Hepatocyte (in vitro differentiated cells): Measurements from ENCODE around the gene PCCA. TPM values are rescaled to one million over a fixed set of nuclear protein-coding genes. Genes with fewer than 3 reads are reported as not detected.

ENCODE experiments used
- DNase-seq: peaks from one replicate; pipeline ENCODE4 v3.0.0-alpha.2; 2016; ENCODE audit warnings: low spot score
- H2AFZ ChIP-seq: fragments of 200-600 bp; sonication (generic); 2 replicates; pipeline ENCODE4 v1.6.0; 2016; ENCODE audit warnings: antibody characterized with exemption, mild to moderate bottlenecking
- H3K27ac ChIP-seq: fragments of 200-600 bp; sonication (generic); 2 replicates; pipeline ENCODE4 v1.5.1; 2016; ENCODE audit warnings: mild to moderate bottlenecking
- H3K27me3 ChIP-seq: fragments of 200-600 bp; sonication (generic); 2 replicates; pipeline ENCODE4 v1.6.1; 2016
- H3K36me3 ChIP-seq: fragments of 200-600 bp; sonication (generic); replicated peaks from 2 replicates; pipeline ENCODE4 v1.5.1; 2016; ENCODE audit warnings: low read depth; ENCODE audit not compliant: insufficient read depth
- H3K4me1 ChIP-seq: fragments of 200-600 bp; sonication (generic); 2 replicates; pipeline ENCODE4 v1.5.1; 2016; ENCODE audit warnings: mild to moderate bottlenecking, moderate library complexity; ENCODE audit not compliant: insufficient read depth
- H3K4me2 ChIP-seq: fragments of 200-600 bp; sonication (generic); 2 replicates; pipeline ENCODE4 v1.6.0; 2016
- H3K4me3 ChIP-seq: fragments of 200-600 bp; sonication (generic); 2 replicates; pipeline ENCODE4 v1.5.1; 2016; ENCODE audit warnings: mild to moderate bottlenecking
- H3K79me2 ChIP-seq: fragments of 200-600 bp; sonication (generic); 2 replicates; pipeline ENCODE4 v1.6.0; 2017; ENCODE audit warnings: mild to moderate bottlenecking
- H3K9me2 ChIP-seq: fragments of 200-600 bp; sonication (generic); replicated peaks from 2 replicates; pipeline ENCODE4 v1.6.0; 2017; ENCODE audit warnings: mild to moderate bottlenecking; ENCODE audit not compliant: insufficient read depth
- H3K9me3 ChIP-seq: fragments of 200-600 bp; sonication (generic); 2 replicates; pipeline ENCODE4 v1.5.1; 2016; ENCODE audit warnings: low read depth, mild to moderate bottlenecking
- H4K20me1 ChIP-seq: fragments of 200-600 bp; sonication (generic); 2 replicates; pipeline ENCODE4 v1.6.0; 2016; ENCODE audit warnings: mild to moderate bottlenecking; ENCODE audit not compliant: insufficient read depth, poor library complexity, severe bottlenecking
- CTCF ChIP-seq: fragments of 200-600 bp; sonication (generic); IDR thresholded peaks from 2 replicates; pipeline ENCODE4 v1.5.1; 2016; ENCODE audit warnings: antibody characterized with exemption, mild to moderate bottlenecking; ENCODE audit not compliant: poor library complexity
- EZH2 ChIP-seq: fragments of 200-600 bp; sonication (generic); IDR thresholded peaks from 2 replicates; pipeline ENCODE4 v1.6.1; 2016; ENCODE audit warnings: antibody characterized with exemption, mild to moderate bottlenecking, borderline replicate concordance
- EZH2phosphoT487 ChIP-seq: fragments of 200-600 bp; sonication (generic); IDR thresholded peaks from one replicate; pipeline ENCODE4 v1.6.1; 2018; ENCODE audit warnings: antibody characterized with exemption, mild to moderate bottlenecking, low read depth, moderate library complexity; ENCODE audit not compliant: unreplicated experiment, severe bottlenecking
- WGBS: methylation state at CpG from one replicate; pipeline ENCODE4 v1.1.6; 2016; ENCODE audit warnings: low lambda C conversion rate; ENCODE audit errors: missing lambda C conversion rate; 5-methylcytosine and 5-hydroxymethylcytosine counted together
- polyA plus RNA-seq: library from polyadenylated mRNA; unstranded; fragments of >200 nt; fragmentation: Nextera tagmentation; extraction: Ambion mirVana; gene quantifications from 2 replicates; pipeline ENCODE4 v1.2.1, GENCODE V29; 2016
- total RNA-seq: library from RNA; depleted of rRNA; stranded (reverse); fragments of >200 nt; gene quantifications from 2 replicates; pipeline ENCODE4 v1.2.3, GENCODE V29; 2014

The PCCA gene
- total and polyA plus RNA-seq, 2 experiments from 2014 or later = 23.6 to 28.2 TPM

- DNase-seq = no peak
- no peak overlapping the region for H3K4me3 ChIP-seq
- no peak for TF ChIP-seq EZH2
- TF ChIP-seq EZH2phosphoT487 = no peak
- no peak for TF ChIP-seq CTCF
- no peaks in the 10 kb centered on the region for H3K36me3 ChIP-seq
- WGBS = 96% methylated on average over 14 of the region's 14 CpGs
- H3K4me1 ChIP-seq = peaks cover under 1% of the 10 kb centered on the region
- no peaks in the 10 kb centered on the region for H4K20me1 ChIP-seq
- H3K79me2 ChIP-seq = no peaks in the 10 kb centered on the region
- no peaks in the 10 kb centered on the region for H3K9me2 ChIP-seq
- no peaks in the 10 kb centered on the region for H3K27me3 ChIP-seq
- H3K27ac ChIP-seq = no peak overlapping the region
- H3K4me2 ChIP-seq = no peak overlapping the region
- no peaks in the 10 kb centered on the region for H3K9me3 ChIP-seq
- no peak overlapping the region for H2AFZ ChIP-seq
Measured at GRCh38 chr13:100532836-100533435, 444.0 kb downstream of the PCCA start.

GRCh38 chr13:100533588-100534041 lies 444.7 kb downstream of the PCCA start:
- Histone ChIP-seq H3K4me2 (no peak overlapping the region), H3K4me3 (no peak overlapping the region), H4K20me1 (no peaks in the 10 kb centered on the region), H3K27ac (no peak overlapping the region), H3K4me1 (peaks cover 6% of the 10 kb centered on the region), H3K27me3 (no peaks in the 10 kb centered on the region), H3K36me3 (no peaks in the 10 kb centered on the region), H3K79me2 (no peaks in the 10 kb centered on the region), H3K9me2 (no peaks in the 10 kb centered on the region), H3K9me3 (no peaks in the 10 kb centered on the region), H2AFZ (no peak overlapping the region)
- DNase-seq = no peak
- 82% methylated on average over 19 of the region's 19 CpGs for WGBS
- TF ChIP-seq EZH2 (no peak), CTCF (no peak), EZH2phosphoT487 (no peak)

- H3K9me3 ChIP-seq = no peaks in the 10 kb centered on the region
- no peaks in the 10 kb centered on the region for H4K20me1 ChIP-seq
- no peak overlapping the region for H2AFZ ChIP-seq
- no peak for DNase-seq
- 94% methylated on average over 12 of the region's 13 CpGs for WGBS
- no peak overlapping the region for H3K27ac ChIP-seq
- TF ChIP-seq CTCF = no peak
- no peak overlapping the region for H3K4me3 ChIP-seq
- no peak overlapping the region for H3K4me2 ChIP-seq
- H3K79me2 ChIP-seq = no peaks in the 10 kb centered on the region
- H3K36me3 ChIP-seq = no peaks in the 10 kb centered on the region
- no peaks in the 10 kb centered on the region for H3K9me2 ChIP-seq
- peaks cover 6% of the 10 kb centered on the region for H3K4me1 ChIP-seq
- H3K27me3 ChIP-seq = no peaks in the 10 kb centered on the region
Measured at GRCh38 chr13:100534147-100534843, 445.4 kb downstream of the PCCA start.
